ENCODE measurements around the gene SMIM29.
"Not testable (repeated sequence)": the region's sequence is repeated elsewhere in the genome, so short reads cannot be mapped to it uniquely, and the experiment has no call there.

SMIM29 gene

GRCh38 chr6:34248727-34249468 lies at the start of gene SMIM29:
TSS of gene SMIM29 (minus strand) at chr6:34249006. CDS start at chr6:34247791, 1,215 bp downstream.
- peak; percentile 94 for DNase-seq

GRCh38 chr6:34295721-34296120 lies 46.9 kb upstream of the SMIM29 start:
- no peak for DNase-seq

- no peak for DNase-seq
Measured at GRCh38 chr6:34292954-34293353, 44.1 kb upstream of the SMIM29 start.

GRCh38 chr6:34289137-34289536 lies 40.3 kb upstream of the SMIM29 start:
- no peak for DNase-seq

- no peak for DNase-seq
Measured at GRCh38 chr6:34288581-34288980, 39.8 kb upstream of the SMIM29 start.

- no peak for DNase-seq
Measured at GRCh38 chr6:34285448-34286164, 36.8 kb upstream of the SMIM29 start.

GRCh38 chr6:34284563-34285447 lies 36.0 kb upstream of the SMIM29 start:
- DNase-seq = no peak

- no peak for DNase-seq
Measured at GRCh38 chr6:34281702-34282334, 33.0 kb upstream of the SMIM29 start.

GRCh38 chr6:34280216-34280615 lies 31.4 kb upstream of the SMIM29 start:
- DNase-seq = no peak

- no peak for DNase-seq
Measured at GRCh38 chr6:34278833-34279232, 30.0 kb upstream of the SMIM29 start.

GRCh38 chr6:34277763-34278112 lies 28.9 kb upstream of the SMIM29 start:
- no peak for DNase-seq

- DNase-seq = no peak
Measured at GRCh38 chr6:34276881-34277762, 28.3 kb upstream of the SMIM29 start.

- DNase-seq = no peak
Measured at GRCh38 chr6:34276191-34276590, 27.4 kb upstream of the SMIM29 start.

GRCh38 chr6:34275128-34275804 lies 26.5 kb upstream of the SMIM29 start:
- DNase-seq = no peak

GRCh38 chr6:34274129-34274528 lies 25.3 kb upstream of the SMIM29 start:
- DNase-seq = no peak

- no peak for DNase-seq
Measured at GRCh38 chr6:34273242-34273805, 24.5 kb upstream of the SMIM29 start.

GRCh38 chr6:34272013-34272926 lies 23.5 kb upstream of the SMIM29 start:
- DNase-seq = no peak

GRCh38 chr6:34269658-34270341 lies 21.0 kb upstream of the SMIM29 start:
- not testable (repeated sequence) for DNase-seq

- not testable (repeated sequence) for DNase-seq
Measured at GRCh38 chr6:34269132-34269531, 20.3 kb upstream of the SMIM29 start.

All from T1000 (cell line).